CD4-positive, alpha-beta T cell treated with Interferon gamma for 1 hour (primary cell): ENCODE measurements around the gene CXCR4.
"Not testable (repeated sequence)": the region's sequence is repeated elsewhere in the genome, so short reads cannot be mapped to it uniquely, and the experiment has no call there.

Source experiments
- DNase-seq: peaks from one replicate; pipeline ENCODE4 v3.0.0-alpha.2; 2020

Gene CXCR4

DNA sequence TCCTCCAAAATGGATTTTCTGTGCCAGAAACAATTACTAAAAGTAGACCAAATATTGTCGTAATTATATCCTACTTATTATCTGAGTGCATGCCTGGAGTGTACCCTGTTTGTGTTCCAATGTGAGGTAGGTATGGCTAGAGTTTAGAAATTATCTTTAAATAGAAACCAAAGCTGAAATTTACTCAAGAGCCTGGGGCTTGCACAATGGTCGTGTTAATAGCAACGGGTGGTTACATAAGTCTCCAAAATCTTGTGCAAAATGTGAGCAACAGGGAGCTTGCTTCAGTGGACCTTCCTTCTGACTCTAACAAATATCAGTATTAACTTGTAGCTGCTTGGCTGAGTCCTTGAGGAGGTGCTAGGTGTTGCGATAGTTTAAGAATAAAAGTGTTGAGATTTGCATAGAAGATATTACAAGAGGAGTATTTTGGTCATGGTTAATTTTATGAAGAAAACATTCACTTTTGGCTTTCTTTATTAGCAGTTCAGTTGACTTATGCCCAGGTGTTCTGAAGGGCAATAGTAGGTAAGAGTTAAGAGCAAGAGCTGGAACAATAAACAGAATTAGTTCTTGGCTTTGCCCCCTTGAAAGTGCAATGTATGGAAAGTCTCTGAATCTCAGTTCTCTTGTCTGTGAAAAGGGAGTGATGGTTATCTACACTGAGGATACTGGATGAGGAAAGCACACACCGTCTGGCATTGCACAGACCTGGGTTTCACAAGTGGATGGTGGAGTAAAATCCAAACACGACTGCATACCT is 4.6 kb downstream of the CXCR4 start:
- no peak for DNase-seq

DNA sequence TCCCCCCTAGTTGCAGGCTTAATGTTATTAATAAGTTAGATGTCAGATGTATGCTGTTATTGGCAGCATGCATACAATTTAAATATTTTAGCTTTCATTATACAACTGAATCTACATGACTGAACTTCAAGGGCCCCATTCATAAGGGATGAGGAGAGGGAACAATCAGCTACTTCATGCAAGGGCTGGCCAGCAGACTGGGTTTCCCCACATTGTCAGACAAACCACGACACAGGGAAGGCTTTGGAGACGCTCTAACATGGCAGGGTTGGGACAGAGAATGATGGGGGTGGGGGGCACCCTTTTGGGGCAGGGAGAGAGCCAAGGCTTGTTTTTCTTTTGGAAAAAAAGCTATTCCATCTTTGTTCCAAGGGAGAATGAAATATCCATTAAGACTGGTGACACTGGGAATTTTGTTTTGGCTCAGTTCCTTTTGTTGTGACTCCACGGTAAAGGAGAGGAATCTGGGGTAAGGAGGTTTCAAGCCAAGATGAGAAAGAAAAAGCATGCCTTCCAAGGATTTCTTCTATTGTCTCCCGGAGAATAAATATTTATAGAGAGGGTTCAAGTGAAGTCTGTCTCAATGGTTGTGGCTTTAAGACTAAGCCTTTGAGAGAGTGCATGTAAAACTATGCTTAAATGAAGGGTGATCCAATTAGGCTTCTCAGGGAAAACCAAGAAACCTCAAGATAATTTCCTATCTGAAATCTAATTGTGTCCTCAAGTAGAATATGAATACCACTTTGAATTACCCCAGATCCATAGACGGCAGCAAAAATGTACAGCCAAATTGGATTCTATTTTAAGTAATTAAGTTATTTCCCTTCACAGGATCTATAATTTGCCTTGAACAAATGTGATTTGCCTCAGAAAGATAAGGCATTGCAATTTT is 5.4 kb downstream of the CXCR4 start:
- DNase-seq, result no peak

DNA sequence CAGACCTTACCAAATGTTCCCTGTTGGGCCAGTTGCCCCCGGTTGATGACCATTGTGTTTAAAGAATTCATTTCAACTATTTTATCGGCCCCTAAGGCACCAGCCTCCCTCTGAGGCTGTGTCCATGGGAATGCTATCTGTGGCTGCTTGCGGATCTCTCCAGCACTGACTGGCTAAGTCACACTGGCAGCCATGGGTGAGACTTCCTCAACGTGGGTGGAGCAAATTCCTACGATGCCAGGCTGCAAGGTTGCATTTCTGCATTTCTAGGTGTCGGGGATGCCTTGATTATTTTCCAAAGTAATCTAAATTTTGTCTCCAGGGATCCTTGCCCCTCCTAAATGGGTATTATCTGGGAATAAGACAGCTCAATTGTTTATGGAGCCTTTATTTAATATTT is 6.2 kb downstream of the CXCR4 start:
- DNase-seq, result no peak

DNA sequence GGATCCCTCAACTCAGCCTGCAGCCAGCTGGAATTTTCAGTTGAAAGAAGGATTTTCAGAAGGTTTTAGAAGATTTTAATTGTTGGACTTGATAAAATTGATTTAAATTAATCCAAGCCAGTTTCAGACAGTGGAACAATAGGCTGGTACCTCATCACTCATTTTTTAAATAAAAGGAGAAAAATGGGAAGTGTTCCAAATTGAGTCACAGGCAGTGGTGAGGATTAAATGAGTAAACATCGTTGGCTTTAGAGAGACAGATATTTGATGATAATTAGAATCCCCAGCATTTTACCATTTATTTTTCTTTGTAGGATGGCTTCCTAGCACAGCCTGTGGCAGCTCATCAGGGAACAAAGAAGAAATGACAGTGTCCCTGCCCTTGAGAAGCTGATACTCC is 7.4 kb downstream of the CXCR4 start:
- no peak for DNase-seq

DNA sequence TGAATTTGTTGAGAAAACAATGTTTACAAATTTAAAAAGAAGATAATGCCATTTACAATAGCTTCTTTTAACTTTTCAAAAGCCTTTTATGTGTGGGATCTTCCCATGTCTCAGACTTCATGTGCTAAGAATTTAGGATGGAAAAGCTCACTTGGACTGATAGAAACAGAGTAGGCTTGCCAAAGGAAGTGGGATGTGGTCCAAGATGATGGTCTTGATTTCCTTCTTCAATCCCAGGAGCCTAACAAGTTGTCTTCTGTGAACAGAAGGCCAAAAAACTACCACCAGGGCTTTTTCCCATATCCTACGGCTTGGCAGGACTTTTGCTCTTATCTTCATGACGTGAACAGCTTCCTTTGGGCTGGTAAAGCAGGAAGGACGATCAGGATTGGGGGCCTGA is 9.5 kb downstream of the CXCR4 start:
- DNase-seq, result no peak

DNA sequence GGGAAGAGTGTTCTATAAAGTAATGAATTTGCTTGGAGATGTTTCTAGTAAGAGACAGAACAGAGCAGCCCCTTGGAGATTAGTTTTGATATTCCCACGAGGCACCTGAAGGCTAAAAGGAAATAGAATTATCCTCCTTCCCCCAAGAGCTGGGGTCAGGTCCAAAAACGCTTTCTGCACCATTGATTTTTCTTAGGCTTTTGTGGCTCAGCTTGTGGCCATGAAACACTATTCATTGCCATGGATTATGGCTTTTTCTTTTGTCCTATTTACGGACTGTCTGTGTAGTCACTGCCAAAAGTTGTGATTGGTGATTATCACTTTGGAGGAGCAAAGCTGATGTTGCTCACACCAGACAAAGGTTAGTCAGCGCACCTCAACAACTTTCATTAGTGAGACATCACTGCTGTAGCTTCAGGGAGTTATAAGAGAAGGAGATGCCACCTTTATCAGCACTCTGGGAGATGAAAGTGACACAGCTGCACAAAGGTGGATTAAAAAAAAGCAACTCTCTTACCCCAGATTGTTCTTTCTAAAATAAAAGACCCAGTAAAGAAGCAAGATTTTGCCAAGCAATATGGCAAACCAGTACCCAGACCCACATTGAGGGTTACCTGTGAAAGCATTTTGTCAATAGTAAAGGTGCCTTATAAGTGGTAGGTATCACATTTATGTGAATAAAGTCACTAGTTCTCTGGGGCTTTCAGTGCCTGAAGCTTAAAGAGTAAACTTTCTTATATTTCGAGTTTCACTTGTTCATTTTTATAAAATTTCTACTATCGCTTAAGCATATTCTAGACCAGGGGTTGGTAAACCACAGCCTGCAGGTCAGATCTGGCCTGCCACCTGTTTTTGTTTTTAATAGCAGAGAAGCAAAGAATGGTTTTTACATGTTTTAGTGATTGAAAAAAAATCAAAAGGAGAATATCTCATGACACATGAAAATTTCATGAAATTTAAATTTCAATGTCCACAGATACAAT is 10.6 kb downstream of the CXCR4 start:
- DNase-seq, result no peak

DNA sequence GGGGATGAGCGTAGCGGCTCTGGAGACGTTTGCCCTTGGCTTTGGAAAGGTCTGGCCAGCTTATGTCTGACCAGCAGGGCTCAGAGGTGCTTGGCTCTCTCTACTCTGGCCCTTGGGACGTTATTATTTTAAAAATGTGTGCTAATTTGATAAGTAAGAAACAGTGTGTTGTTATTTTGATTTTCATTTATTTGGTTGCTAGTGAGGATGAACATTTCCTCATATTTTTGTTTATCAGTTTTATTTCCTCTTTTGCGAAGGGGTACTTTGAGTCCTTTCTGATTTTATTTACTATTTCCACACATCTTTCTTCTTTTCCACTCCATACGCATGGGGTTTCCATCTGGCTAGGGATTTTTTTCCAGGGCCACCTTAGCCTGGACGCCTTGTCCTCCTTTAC is 11.4 kb downstream of the CXCR4 start:
- DNase-seq, result no peak

DNA sequence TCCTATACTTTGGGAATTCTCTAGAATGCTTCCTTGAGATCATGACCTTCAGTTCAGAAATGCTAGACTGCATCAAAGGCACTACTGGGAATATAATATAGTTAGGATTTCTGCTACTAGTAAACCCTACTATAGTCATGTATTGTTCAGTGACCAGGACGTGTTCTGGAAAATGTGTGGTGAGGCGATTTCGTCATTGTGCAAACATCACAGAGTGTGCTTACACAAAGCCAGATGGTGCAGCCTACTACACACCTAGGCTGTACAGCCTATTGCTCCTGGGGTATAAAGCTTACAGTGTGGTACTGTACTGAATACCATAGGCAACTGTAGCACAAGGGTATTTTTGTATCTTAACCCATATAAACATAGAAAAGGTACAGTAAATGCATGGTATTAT is 13.0 kb downstream of the CXCR4 start:
- no peak for DNase-seq

DNA sequence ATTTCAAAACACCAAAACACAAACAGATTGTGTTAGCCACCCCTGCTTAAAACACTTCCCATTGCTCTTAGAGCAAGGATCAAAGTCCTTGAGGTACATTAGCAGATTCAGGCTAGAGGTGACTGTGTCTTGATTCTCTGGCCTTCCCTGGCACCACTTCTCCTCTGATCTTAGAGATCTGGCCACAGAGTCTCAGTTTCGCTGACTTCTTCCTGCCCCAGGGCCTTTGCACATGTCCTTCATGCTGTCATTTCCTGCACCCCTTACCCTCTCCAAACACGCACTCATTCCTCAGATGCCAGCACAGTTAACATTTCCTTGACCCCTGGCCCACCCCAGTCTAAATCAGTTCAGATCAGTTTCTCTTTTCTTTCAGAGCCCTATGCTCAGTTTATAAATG is 16.9 kb downstream of the CXCR4 start:
- DNase-seq, result no peak

DNA sequence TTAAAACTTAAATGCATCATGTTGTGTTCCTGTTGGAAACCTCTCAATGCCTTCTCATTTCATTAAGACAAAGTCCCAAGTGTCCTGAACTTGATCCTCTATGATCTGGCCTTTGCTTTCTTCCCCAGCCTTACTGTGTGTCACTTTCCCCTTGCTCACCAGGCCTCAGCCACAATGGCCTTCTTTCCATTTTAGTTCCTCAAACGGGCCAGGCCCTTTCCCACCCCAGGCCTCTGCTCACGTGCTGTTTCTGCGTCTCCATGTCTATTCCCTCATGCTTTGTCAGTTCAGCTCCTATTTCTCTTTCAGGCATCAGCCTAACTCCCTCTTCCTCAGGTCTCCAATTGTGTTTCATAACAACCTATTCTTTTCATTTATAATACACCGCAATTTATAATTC is 19.5 kb downstream of the CXCR4 start:
- DNase-seq, result peak; percentile 14

DNA sequence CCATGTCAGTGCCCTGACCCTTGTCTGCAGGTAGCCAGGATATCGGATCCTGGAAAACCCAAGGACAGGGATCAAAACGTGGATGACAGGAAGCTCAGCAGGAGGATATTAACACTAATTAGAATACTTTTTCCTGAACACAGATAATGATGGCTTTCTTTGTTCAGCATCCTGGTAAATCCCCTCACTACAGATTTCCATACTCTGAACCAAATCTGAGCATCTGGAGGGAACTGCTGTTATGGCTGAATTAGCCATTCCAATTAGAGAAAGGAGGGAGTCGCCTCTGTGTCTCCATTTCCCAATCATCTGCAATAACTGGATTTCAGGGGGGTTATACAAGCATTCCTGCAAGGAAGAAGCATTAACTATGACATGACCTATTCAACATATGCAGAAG is 24.4 kb downstream of the CXCR4 start:
- no peak for DNase-seq

DNA sequence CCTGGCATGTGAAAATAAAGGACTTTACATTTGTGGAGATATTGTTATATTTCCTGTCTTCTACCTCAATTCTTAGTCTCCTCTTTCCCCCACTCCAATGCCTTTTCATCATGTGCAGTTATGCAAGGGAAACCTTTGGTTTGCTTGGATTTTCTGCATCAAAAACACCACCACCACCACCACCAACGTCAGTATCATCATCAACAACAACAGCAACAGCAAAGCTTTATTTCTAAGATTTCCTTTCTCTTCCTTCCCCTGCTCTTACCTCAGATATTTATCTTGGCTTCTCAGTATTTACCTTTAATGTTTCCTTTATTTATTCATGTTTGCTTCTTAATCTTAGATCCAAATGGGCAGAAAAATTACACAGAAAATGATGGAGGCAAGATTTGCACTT is 26.1 kb downstream of the CXCR4 start:
- no peak for DNase-seq

DNA sequence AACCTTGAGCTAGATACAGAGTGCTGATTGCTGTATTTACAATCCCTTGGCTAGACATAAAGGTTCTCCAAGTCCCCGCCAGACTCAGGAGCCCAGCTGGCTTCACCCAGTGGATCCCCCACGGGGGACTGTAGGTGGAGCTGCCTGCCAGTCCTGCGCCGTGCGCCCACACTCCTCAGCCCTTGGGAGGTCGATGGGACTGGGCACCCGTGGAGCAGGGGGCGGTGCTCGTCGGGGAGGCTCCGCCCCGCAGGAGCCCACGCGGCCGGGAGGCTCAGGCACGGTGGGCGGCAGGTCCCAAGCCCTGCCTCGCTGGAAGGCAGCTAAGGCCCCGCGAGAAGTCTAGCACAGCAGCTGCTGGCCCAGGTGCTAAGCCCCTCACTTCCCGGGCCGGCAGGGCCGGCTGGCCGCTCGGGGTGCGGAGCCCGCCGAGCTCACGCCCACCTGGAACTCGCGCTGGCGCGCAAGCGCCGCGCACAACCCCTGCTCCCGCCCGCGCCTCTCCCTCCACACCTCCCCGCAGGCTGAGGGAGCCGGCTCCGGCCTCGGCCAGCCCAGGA is 30.0 kb downstream of the CXCR4 start:
- not testable (repeated sequence) for DNase-seq

DNA sequence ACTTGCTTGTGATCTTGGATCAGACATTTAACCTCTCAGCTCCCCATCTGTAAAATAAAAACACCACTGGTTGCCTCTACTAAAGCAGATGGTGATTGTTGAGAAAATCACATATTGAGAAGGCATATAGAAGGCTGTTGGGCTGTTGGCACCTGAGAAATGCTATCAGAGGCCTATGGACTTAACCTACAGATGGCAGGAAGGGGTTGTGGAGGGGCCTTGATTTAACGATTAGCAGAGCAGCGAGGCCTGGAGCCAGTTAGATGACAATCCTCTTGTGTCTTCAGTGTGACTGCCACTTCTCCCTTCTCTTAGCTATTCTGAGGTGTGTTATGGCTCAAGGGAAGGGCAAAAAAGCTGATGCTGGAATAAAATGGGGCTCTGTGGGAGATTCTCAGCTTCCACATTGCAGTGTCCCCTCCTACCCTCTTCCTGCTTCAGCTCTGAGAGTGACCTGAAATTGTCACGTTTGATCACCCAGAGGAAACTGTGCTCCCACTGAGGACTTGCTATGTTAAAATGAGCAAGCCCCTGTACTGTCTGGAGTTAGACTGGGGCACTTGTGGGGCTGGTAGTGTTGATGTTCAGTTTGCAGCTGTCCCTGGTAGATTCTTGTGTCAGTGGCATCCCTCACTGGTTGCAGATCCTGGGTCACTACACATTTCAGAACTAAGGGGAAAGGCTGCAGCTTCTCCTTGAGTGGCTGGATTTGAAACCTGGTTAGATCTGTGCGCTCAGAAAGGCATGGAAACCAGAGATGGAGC is 31.5 kb downstream of the CXCR4 start:
- no peak for DNase-seq

DNA sequence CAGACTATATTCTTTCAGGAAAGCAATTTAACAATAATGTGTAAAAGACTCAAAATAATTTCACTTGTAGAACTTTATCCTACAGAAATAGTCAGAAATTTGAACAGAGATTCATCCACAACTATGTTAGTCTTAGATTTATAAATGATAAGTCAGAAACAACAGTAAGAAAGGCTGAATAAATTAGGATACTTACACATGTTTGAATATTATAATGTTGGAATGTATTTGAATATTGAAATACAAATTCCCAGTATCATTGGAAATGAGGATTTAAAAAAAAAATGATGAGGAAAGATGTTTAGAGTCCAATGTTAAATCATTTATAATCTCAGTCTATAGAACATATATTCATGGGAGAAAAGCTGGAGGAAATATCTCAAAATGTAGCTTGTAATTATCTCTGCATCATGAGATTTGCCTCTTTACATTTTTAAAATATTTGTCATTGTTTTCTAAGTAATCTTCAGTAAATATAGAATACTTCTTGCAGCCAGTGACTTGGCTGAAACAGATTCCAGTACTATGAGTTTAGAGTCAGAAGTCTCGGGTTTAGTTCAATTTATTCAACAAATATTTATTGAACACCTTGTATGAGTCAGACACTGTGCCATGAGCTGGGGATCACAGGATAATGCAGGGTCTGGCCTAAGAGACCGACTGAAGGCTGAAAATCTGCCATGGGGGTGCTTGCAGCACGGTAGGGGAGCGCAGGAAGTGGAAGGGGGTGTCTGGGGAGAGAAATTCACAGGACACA is 32.3 kb downstream of the CXCR4 start:
- DNase-seq, result no peak

DNA sequence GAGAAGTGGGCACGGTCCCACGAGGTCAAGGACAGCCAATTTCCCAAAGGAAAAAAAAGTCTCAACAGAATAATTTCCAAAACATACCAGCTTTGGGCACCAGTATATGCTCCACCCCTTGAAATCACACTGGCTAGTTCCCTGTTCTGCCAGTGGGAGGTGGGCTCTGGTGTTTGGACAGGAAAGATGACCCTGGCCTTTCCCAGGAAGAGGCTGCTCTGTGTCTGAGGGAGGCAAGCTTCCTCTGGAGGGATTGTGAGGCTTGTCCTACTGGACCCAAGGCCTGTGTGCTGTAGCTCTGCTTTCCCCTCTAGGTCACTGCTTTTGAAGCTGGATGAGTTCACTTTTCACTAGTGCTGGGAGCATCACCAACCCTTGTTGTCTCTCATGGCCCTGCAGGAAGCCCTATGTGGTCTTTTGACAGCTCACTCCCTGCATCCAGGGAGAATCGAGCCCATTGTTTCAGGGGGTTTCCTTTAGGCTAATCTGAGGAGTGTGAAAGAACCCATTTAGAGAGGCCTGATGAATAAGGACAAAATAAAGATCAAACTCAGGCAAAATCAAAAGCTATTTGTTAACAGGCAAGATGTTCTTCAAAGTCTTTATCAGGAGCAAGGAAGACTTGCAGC is 36.3 kb downstream of the CXCR4 start:
- no peak for DNase-seq

DNA sequence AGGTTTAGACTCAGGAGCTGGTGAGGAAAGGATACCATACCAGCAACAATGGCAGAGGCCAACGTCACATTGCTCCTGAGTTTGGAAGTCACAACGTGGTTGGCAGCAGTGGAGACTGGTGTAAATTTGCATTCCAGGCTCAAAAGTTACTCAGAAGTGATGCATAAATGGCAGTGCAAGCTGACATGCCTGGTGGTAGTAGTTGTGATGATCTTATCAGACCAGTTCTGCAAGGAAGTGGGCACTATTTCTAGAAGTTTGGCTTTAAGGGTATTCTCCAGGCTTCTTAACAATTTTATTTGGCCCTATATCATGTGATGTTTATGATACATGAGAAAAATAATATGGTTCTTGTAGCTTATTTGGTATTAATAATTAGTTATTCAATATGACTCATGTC is 37.8 kb downstream of the CXCR4 start:
- DNase-seq, result no peak

DNA sequence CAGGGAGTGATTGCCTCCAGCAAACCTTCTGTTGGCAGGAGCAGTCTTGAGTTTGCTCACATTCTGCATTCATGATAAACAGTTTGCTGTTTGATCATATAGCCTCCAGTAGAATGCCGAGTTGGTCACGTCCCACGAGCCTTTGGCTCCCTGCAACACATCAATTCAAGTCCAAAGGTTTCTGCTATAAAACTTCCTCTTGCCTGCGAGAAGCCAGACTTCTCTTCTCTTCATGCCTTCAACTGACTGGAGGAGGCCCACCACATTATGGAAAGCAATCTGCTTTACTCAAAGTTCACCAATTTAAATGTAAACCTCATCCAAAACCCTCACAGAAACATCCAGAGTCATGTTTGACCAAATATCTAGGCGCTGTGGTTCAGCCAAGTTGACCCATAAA is 40.8 kb downstream of the CXCR4 start:
- no peak for DNase-seq

DNA sequence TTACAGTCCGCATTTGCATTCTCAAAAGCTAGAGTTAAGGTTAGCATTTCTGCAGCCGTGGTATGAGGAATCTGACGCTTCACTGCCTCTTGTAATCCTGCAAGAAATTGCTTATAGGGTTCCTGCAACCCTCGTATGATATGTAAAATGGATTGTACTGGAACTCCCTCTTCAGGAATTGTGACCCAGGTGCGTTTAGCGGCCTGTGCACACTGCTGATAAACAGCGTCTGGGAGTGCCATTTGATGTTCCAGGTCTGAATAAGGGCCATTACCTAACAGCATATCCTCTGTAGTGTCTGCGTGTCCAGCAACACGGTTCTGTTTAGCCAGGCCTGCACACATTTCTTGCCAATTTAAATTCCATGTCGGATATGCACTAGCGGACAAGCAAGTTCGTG is 42.5 kb downstream of the CXCR4 start:
- DNase-seq, result no peak

DNA sequence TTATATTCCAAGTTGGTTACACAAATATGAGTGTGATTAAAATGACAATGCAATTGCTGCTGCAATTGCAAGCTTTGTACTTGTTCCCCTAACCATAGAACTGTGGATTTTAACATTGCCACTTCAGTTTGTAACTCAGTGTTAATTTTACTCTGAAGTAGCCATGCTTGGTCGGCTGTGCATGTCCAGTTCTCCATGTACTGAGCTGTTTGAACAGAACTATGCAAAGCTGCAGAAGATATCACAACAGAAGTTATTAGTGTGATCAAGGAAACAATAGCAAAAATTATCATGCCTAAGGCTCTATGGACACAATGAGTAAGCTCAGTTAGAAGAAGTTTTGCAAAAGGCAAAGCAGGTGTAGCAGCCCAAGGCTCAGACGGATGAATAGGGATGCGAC is 45.3 kb downstream of the CXCR4 start:
- DNase-seq, result no peak

DNA sequence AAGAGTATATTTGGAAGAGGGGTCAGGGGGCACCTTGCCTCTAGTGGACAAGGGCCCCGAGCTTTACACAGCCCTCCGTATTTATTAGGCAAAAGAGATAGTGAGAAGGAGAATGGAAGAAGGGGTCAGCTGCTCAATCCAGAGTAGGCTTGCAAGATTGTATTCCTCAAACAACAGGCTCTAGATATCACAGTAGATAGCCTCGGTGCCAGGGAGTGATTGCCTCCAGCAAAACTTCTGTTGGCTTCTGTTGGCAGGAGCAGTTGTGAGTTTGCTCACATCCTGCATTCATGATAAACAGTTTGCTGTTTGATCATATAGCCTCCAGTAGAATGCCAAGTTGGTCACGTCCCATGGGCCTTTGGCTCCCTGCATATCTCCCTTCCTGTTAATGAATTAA is 46.1 kb downstream of the CXCR4 start:
- not testable (repeated sequence) for DNase-seq
